H9 (cell line): ENCODE data around the gene ZHX3. TPM values are rescaled to one million over a fixed set of nuclear protein-coding genes. Genes with fewer than 3 reads are reported as not detected.

Experiments
- DNase-seq: peaks from one replicate; pipeline ENCODE4 v3.0.0-alpha.2; 2017
- H2AFZ ChIP-seq: one replicate; pipeline ENCODE4 v1.6.1; 2013; ENCODE audit warnings: mild to moderate bottlenecking, low read length, control low read depth, moderate library complexity
- H2AK5ac ChIP-seq: 2 replicates; pipeline ENCODE4 v1.6.1; 2013; ENCODE audit warnings: low read length, control low read depth, mixed read lengths; ENCODE audit not compliant: insufficient read length
- H2BK120ac ChIP-seq: one replicate; pipeline ENCODE4 v1.6.1; 2013; ENCODE audit warnings: low read depth, mild to moderate bottlenecking, low read length, control low read depth, inconsistent platforms; ENCODE audit not compliant: poor library complexity, severe bottlenecking
- H2BK12ac ChIP-seq: 2 replicates; pipeline ENCODE4 v1.6.1; 2013; ENCODE audit warnings: low read length, control low read depth, mixed read lengths, low read depth; ENCODE audit not compliant: insufficient read length
- H2BK15ac ChIP-seq: 2 replicates; pipeline ENCODE4 v1.6.1; 2013; ENCODE audit warnings: low read depth, low read length, control low read depth
- H2BK20ac ChIP-seq: one replicate; pipeline ENCODE4 v1.6.1; 2013; ENCODE audit warnings: low read depth, mild to moderate bottlenecking, low read length, control low read depth, inconsistent platforms; ENCODE audit not compliant: poor library complexity, severe bottlenecking
- H2BK5ac ChIP-seq: 2 replicates; pipeline ENCODE4 v1.6.1; 2013; ENCODE audit warnings: low read length, control low read depth, mixed read lengths; ENCODE audit not compliant: insufficient read length
- H3K14ac ChIP-seq: 2 replicates; pipeline ENCODE4 v1.6.1; 2013; ENCODE audit warnings: low read length, control low read depth; ENCODE audit not compliant: insufficient read depth
- H3K18ac ChIP-seq: 2 replicates; pipeline ENCODE4 v1.6.1; 2013; ENCODE audit warnings: low read depth, mild to moderate bottlenecking, mixed read lengths, low read length, control low read depth; ENCODE audit not compliant: insufficient read length
- H3K23ac ChIP-seq: 2 replicates; pipeline ENCODE4 v1.6.1; 2013; ENCODE audit warnings: low read length, control low read depth, mixed read lengths, low read depth; ENCODE audit not compliant: insufficient read length
- H3K23me2 ChIP-seq: 2 replicates; pipeline ENCODE4 v1.6.1; 2013; ENCODE audit warnings: low read depth, mild to moderate bottlenecking, mixed read lengths, low read length, control low read depth; ENCODE audit not compliant: insufficient read length, poor library complexity, severe bottlenecking
- H3K27ac ChIP-seq: 2 replicates; pipeline ENCODE4 v1.5.1; 2013; ENCODE audit warnings: low read length, control low read depth, mixed read lengths, low read depth; ENCODE audit not compliant: insufficient read length
- H3K27me3 ChIP-seq: 2 replicates; pipeline ENCODE4 v1.6.1; 2013; ENCODE audit warnings: low read length, control low read depth, inconsistent platforms; ENCODE audit not compliant: insufficient read depth
- H3K4ac ChIP-seq: 2 replicates; pipeline ENCODE4 v1.6.1; 2013; ENCODE audit warnings: low read depth, mild to moderate bottlenecking, control low read depth, inconsistent platforms, low read length, moderate library complexity
- H3K4me1 ChIP-seq: 2 replicates; pipeline ENCODE4 v1.6.1; 2013; ENCODE audit warnings: low read length, control low read depth, inconsistent platforms; ENCODE audit not compliant: insufficient read depth
- H3K4me2 ChIP-seq: 2 replicates; pipeline ENCODE4 v1.6.1; 2013; ENCODE audit warnings: low read length, control low read depth, mixed read lengths; ENCODE audit not compliant: insufficient read length, insufficient read depth
- H3K56ac ChIP-seq: 2 replicates; pipeline ENCODE4 v1.6.1; 2013; ENCODE audit warnings: low read depth, mild to moderate bottlenecking, mixed read lengths, low read length, control low read depth; ENCODE audit not compliant: insufficient read length
- H3K79me1 ChIP-seq: 2 replicates; pipeline ENCODE4 v1.6.1; 2013; ENCODE audit warnings: low read depth, mild to moderate bottlenecking, moderate library complexity, low read length, control low read depth, inconsistent platforms; ENCODE audit not compliant: insufficient read depth, poor library complexity, severe bottlenecking
- H3K79me2 ChIP-seq: 2 replicates; pipeline ENCODE4 v1.6.1; 2013; ENCODE audit warnings: low read length, control low read depth, inconsistent platforms; ENCODE audit not compliant: insufficient read depth
- H3K9ac ChIP-seq: 2 replicates; pipeline ENCODE4 v1.6.1; 2013; ENCODE audit warnings: low read length, control low read depth, mixed read lengths; ENCODE audit not compliant: insufficient read length; ENCODE audit errors: extremely low read depth
- H3K9me3 ChIP-seq: one replicate; pipeline ENCODE4 v1.6.1; 2013; ENCODE audit warnings: low read depth, low read length, inconsistent platforms; ENCODE audit not compliant: control insufficient read depth
- H3T11ph ChIP-seq: one replicate; pipeline ENCODE4 v1.6.1; 2013; ENCODE audit warnings: mild to moderate bottlenecking, low read length, control low read depth, inconsistent platforms
- H4K20me1 ChIP-seq: one replicate; pipeline ENCODE4 v1.6.1; 2013; ENCODE audit not compliant: control insufficient read depth, insufficient read length, insufficient read depth
- H4K5ac ChIP-seq: 2 replicates; pipeline ENCODE4 v1.6.1; 2013; ENCODE audit warnings: low read depth, mild to moderate bottlenecking, mixed read lengths, low read length, control low read depth; ENCODE audit not compliant: insufficient read length
- H4K8ac ChIP-seq: replicated peaks from 2 replicates; pipeline ENCODE4 v1.6.1; 2013; ENCODE audit warnings: low read length, control low read depth, mixed read lengths, low read depth; ENCODE audit not compliant: insufficient read length
- H4K91ac ChIP-seq: 2 replicates; pipeline ENCODE4 v1.6.1; 2013; ENCODE audit warnings: low read depth, mild to moderate bottlenecking, moderate library complexity, mixed read lengths, low read length, control low read depth; ENCODE audit not compliant: insufficient read length
- H3K27ac Mint-ChIP-seq, 3 experiments: 2 replicates in 2 of 3; 3 replicates in 1 of 3; pipeline ENCODE4 v1.8.0; 2020 to 2021; ENCODE audit warnings: mixed read lengths in 3 of 3, mild to moderate bottlenecking in 1 of 3, moderate library complexity in 1 of 3
- H3K27me3 Mint-ChIP-seq: 2 replicates; pipeline ENCODE4 v1.8.0; 2021; ENCODE audit warnings: low read depth, mild to moderate bottlenecking, moderate library complexity, mixed read lengths
- H3K36me3 Mint-ChIP-seq, 3 experiments: 2 replicates in 2 of 3; 3 replicates in 1 of 3; pipeline ENCODE4 v1.8.0; 2020 to 2021; ENCODE audit warnings: low read depth in 3 of 3, mixed read lengths in 3 of 3; ENCODE audit not compliant: insufficient read depth in 1 of 3
- H3K4me1 Mint-ChIP-seq, 2 experiments: 2 replicates each; pipeline ENCODE4 v1.8.0; 2020; ENCODE audit warnings: mixed read lengths in 2 of 2
- H3K4me3 Mint-ChIP-seq, 2 experiments: 2 replicates in 1 of 2; 3 replicates in 1 of 2; pipeline ENCODE4 v1.8.0; 2020 to 2021; ENCODE audit warnings: mild to moderate bottlenecking in 2 of 2, mixed read lengths in 2 of 2, moderate library complexity in 1 of 2
- H3K9me3 Mint-ChIP-seq, 2 experiments: 2 replicates in 1 of 2; 3 replicates in 1 of 2; pipeline ENCODE4 v1.8.0; 2020; ENCODE audit warnings: mild to moderate bottlenecking in 2 of 2, mixed read lengths in 2 of 2, moderate library complexity in 1 of 2
- CTCF ChIP-seq: fragments of 200-600 bp; sonication (generic); conservative IDR thresholded peaks from 3 replicates; pipeline ENCODE4 v1.8.0; 2021; ENCODE audit warnings: antibody characterized with exemption, mild to moderate bottlenecking
- WGBS: extraction: QIAGEN DNeasy Blood & Tissue Kit; methylation state at CpG from one replicate; pipeline ENCODE4 v1.1.7; 2013; ENCODE audit warnings: missing lambda C conversion rate, low lambda C conversion rate, mixed read lengths; ENCODE audit not compliant: insufficient read length; ENCODE audit errors: extremely low coverage; 5-methylcytosine and 5-hydroxymethylcytosine counted together
- total RNA-seq: library from RNA; stranded (reverse); gene quantifications from 2 replicates; pipeline ENCODE4 v1.2.1, GENCODE V29; 2021

Gene ZHX3
- total RNA-seq, 1 experiment from 2014 or later = 4.4 TPM

GRCh38 chr20:41364967-41365765, 47.6 kb upstream of the ZHX3 start:
- Histone ChIP-seq H3K27ac (no peak overlapping the region), H3K23me2 (peaks cover 3% of the 10 kb centered on the region), H4K5ac (no peak overlapping the region), H4K91ac (no peak overlapping the region), H3K9me3 (no peaks in the 10 kb centered on the region), H2BK12ac (no peak overlapping the region), H3K4ac (no peak overlapping the region), H3K27me3 (peaks cover 19% of the 10 kb centered on the region), H3K79me1 (no peaks in the 10 kb centered on the region), H3K23ac (no peak overlapping the region), H3K9ac (no peak overlapping the region), H3K14ac (no peak overlapping the region), H2AFZ (no peak overlapping the region), H4K20me1 (no peaks in the 10 kb centered on the region), H2BK120ac (no peak overlapping the region), H2BK5ac (no peak overlapping the region), H3K79me2 (no peaks in the 10 kb centered on the region), H3T11ph (no peak overlapping the region), H3K18ac (no peak overlapping the region), H3K56ac (no peak overlapping the region), H2AK5ac (no peak overlapping the region), H4K8ac (no peak overlapping the region), H3K4me2 (peak overlapping the region; percentile 20), H2BK15ac (no peak overlapping the region), H2BK20ac (no peak overlapping the region), H3K4me1 (no peaks in the 10 kb centered on the region)
- no peak for TF ChIP-seq CTCF
- no CpG with 5 or more reads among the region's 19 CpGs for WGBS
- Mint-ChIP-seq H3K36me3 (peaks cover 0 to 3% (median 0%) of the 10 kb centered on the region in 3 experiments; a peak in 3 of 7 replicates), H3K27ac (no peak overlapping the region), H3K27me3 (peaks cover 51% of the 10 kb centered on the region), H3K4me3 (peak overlapping the region; percentile 53 to 74), H3K4me1 (peaks cover 10 to 11% of the 10 kb centered on the region in 2 experiments), H3K9me3 (peaks cover 0 to 2% of the 10 kb centered on the region in 2 experiments; a peak in 3 of 5 replicates)
- DNase-seq = no peak
